HG03565 (cell line): Measurements from ENCODE around the gene PELI2.

Source experiments
- ATAC-seq: cut with Tn5 transposase; IDR thresholded peaks from one replicate; pipeline ENCODE4 v1.9.1; 2021; ENCODE audit warnings: mild to moderate bottlenecking, moderate library complexity; ENCODE audit not compliant: unreplicated experiment

PELI2 gene

DNA sequence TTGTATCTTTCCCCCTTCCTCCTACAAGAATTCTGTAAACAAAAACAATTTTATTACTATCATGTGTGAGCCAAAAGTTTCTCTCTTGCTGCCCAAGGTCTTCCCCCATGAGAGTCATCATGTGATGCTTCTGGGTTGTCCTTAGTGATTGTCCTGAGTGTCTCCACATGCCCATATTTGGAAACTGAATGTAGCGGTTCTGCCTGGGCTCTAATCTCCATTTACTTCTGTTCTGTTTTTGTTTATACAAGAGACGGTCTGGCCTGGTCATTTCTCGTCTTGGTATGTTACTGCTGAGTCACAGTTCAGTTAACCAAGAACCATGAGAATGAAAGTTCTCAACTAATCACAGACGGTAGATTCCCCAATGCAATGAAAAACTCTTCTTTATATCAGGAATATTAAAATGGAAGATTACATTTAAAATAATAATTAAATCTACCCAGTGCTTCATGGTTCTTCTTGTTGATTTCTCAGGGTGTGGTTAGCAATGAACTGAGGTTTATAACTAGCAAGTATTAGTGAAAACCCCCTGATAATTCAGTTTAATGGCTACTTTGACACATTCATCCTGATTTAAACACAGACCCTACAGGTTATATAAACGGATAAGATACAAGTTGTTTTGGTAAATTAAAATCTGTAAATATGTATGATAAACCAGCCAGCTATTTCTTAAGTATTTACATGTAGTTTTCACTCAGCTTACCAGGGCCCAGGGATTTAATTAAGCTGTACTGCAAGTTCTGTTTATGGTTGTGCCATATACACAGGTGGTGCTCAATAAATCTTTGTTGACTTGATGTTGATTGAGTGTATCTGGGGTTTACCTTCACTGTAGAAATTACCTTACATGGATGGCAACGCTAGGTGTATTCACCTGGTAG is 81.1 kb downstream of the PELI2 start:
- ATAC-seq, result peak; percentile 52

DNA sequence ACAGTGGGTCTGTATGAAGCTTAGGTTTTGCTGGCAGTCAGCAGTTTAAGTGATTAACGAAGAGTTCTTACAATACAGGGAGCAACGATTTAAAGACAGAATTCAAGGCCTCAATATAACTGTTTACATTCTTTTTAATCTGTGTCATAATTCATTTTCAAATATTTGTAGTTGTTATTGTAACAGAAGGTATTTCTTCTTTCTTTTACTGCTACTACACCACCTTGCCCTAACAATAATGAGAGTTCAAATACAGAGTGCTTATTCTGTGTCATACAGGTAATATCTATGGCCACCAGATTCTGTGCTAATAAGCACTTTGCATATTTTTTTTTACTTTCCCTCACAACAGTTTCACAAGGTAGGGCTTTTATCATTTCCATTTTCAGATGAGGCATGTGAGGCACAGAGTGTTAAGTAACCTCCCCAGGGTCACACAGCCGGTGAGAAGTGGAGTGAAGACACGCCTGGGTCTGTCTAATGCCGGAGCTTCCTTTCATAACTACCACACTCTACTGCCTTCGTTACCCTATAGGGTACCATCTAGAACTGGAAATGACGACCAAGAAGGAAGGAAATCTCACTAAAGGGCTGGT is 81.9 kb downstream of the PELI2 start:
- ATAC-seq, result peak; percentile 59

DNA sequence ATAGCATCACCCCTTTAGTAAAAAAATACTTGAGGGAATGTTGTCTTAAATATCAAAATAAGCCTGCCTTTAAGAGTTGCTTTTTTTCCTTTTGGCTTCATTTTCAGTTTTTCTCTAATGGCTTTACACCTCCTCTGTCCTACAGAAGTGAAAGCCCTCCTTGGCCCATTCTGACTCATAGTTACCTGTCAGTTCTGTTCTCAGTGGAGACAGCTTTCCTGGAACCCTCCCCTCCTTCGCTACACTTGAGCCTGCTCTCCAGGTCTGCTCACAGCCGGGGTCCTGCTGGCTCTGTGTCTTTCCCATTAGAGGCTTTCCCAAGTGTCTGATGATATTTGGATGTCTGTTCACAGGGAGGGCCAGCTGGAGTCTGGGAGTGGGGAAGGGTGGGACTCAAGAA is 84.0 kb downstream of the PELI2 start:
- ATAC-seq, result peak; percentile 33

DNA sequence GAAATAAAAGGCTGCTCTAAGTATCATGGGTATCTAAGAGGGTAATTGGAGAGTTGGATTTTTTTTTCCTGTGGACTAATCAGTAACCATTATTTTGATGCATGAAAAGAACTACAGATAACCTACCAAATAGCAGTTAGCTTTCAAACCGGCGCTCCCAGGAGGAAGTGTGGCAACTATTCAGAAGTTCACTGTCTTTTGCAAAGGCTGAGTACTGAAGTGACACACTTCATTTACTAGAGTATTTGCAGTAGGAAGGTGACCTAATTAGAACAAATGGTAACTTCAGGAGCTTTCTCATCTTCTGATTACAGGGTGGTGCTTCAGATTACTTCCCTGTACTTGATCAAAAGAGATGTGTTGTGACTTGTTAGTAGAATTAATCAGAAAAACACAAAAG is 87.7 kb downstream of the PELI2 start:
- ATAC-seq, result no peak

DNA sequence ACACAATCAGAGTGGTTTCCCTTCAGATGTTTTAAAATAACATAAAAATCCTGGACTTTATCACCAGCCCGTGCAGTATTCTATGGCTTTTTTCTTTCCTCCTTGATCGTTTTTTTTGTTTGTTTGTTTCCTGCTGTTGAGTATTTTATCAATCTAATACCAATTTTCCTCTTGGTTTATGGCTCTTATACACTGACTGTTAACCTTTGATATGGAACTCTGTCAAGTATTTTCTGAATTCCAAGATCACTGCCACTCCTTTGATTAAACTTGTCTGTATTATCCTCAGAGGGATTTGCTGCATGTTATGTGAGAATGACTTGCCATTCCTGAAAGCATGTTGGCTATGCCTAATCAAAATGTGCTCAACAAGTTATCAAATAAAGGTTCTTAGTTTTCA is 88.4 kb downstream of the PELI2 start:
- no peak for ATAC-seq

DNA sequence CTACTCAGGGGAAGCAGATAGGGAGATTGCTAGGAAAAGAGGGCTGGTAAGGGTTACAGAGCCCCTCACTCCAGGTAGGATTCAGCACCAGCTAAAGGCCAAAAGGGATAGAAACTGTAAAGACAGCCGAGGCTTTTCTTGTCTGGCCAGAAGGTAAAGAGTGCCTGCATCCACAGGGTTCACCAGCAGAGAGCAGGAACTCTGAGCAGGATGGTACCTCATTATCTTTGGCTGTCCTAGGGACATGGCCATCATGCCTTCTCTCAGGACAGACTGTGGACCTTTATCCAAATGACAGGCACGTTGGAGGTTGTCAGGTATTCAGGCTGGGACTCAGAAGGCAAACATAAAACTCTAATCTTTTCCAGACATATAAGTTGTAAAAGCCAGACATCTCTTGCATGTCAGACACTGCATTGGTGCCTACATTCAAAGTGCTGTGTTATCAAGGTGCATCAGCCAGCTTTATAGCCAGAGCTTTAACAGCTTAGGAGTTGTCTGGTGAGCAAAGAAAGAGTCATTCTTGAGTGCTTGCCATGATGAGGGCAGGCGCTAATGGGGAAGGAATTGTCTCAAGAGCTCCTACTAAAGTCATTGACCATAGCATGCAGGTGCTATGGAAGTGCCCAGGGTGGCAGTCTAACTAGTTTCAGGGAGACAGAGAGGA is 89.5 kb downstream of the PELI2 start:
- no peak for ATAC-seq

DNA sequence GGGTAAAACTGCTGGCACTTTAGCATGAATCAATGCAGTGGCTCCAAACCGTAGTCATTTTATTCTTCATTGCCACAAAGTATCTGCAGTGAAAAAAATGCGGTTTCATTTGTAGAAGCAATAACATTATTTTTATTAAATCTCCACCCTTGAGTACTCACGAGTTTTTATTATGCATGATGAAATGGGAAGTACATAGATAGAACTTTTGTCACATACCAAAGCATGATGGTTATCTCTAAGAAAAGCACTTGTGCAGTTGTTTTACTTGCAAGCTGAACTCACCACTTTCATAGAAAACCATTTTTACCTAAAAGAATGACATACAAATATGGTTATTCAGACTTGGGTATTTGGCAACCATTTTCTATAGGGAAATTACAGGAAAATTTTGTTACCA is 90.3 kb downstream of the PELI2 start:
- ATAC-seq, result no peak

DNA sequence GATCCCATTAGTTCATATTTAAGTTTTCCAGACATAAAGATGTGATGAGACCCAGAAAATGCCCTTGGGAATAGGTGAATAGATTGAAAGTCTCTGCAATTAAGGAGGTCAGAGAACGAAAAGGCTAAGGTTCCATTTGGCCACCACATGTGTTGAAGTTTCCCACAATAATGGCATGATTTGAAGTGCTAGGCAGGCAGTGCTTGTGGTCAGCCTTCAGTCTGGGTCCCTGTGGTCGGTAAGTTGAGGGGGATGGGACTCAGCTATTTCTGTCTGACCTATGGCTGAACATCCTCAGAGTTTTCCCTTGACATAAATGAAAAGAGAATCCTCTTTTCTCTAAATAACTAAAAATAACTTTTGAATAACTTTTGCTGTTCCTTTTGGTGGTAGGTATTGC is 92.4 kb downstream of the PELI2 start:
- ATAC-seq, result no peak

DNA sequence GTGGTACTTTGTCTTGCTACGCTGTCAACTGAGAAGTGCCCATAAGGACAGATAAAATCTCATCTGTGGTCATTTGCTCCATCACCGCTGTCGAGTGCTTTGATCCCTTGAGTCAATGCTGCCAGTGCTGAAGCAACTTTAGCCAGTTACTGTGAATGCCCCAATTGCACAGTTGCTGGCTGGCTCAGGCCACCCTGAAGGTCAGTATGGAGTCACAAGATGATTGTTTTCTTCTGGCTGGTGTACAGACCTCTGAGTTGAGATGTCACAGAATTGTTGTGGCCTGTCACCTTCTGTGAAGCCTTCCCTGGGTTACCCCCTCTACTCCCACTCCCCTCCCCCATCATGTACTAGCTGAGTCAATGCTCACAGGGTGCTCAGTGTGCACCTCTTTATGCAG is 92.9 kb downstream of the PELI2 start:
- no peak for ATAC-seq

DNA sequence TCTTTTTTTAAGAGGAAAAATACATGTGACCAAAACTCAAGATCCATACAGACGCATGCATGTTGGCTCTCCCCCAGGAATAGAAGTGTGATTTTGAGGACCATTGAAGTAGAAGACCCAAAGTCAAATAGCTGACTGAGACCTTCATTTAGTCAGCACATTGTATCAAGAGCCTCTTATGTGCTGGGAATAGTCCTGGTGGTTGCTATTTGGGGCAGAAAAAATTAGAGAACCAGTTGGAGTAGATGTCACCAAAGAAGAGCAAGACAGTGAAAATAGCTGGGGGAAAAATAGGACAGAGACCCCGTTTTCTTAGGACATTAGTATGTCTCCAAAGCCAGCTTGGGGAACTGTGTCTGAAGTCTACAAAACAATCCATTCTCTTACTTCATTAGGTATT is 93.6 kb downstream of the PELI2 start:
- no peak for ATAC-seq

DNA sequence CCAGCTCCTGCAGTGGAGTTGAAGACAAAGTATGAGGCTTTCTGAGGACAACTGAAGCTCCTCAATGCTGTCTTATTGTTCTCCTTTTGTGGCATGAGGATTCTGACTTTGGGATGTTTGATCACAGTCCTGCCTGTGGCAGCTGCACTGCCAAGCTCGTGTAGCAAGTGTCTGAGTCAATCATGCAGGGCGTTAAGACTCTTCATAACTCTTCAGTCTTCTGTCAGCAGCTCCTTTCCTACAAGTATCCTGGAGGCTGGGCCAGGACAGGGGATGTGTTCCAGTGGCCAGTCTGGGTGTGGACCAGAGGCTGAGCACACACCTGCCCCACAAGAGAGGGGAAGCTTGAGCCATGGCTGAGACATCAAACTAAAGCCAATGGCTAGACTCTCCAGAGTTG is 94.3 kb downstream of the PELI2 start:
- ATAC-seq, result no peak

DNA sequence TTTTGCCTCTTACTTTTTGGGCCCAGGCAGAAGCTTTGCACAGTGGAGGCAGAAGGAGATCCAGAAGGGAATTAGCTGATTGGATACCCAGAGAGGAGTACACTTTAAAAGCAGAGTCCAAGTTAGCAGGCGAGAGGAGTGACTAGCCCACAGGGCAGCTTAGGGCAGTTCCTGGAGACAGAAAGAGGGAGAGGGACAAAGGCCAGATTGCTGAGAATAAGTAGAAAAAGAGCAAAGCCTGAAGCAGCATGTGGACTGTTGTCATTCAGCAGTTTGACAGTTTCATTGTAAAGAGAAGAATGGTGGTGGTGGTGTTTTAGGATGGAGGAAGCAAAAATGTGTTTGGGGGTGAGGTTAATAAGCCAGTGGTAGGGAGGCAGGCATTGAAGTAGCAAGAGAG is 95.1 kb downstream of the PELI2 start:
- ATAC-seq, result no peak

DNA sequence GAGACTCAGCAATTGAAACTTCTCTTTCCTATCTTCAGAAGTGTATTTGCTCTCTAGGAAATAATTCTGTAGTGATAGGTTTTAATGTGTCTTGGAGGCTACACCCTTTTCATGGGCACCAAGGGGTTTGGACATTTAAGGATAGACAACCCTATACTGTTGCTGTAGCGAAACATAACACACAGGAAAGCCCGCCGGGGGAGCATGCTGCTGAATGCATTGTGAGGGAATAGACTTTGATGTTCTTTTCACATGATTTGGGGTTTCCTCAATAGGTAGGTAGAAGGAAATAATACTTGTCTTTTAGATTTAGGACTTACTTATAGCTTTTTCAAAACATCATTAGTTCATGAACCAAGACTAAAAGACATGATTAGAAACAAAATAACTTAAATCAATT is 97.0 kb downstream of the PELI2 start:
- ATAC-seq, result no peak

DNA sequence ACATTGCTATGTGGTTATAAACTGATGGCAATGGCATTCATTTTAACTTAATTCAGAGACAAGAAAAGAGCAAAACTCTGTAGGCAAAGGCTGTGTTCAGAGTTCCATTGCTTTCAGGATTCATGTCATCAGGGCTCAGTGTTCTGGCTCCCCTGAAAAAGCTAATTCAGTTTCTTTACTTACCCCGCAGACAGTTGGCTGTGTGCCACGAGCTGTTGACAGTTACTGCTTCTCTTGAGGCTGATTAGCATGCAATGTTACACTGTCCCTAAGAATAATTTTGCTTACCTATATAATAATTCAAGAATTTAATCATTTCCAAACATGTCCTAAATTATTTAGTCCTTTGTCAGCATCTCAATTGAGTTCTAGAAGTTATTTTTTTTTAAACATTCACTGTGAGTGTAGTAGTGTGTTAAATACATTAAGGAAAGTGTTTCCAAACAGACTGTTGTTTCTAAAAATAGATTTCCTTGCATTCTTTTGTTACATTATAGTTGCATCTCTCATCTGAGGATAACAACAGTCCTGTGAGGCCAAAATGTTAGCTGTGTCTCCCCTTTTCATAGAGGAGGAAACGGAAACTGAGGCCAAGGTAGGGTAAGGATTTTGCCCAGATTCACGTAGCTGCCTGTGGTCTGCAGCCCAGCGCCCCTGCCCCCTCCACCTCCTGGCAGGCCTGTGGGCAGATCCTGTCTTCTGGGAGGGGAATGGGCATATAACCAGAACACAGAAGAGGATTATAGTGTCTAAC is 98.6 kb downstream of the PELI2 start:
- no peak for ATAC-seq

DNA sequence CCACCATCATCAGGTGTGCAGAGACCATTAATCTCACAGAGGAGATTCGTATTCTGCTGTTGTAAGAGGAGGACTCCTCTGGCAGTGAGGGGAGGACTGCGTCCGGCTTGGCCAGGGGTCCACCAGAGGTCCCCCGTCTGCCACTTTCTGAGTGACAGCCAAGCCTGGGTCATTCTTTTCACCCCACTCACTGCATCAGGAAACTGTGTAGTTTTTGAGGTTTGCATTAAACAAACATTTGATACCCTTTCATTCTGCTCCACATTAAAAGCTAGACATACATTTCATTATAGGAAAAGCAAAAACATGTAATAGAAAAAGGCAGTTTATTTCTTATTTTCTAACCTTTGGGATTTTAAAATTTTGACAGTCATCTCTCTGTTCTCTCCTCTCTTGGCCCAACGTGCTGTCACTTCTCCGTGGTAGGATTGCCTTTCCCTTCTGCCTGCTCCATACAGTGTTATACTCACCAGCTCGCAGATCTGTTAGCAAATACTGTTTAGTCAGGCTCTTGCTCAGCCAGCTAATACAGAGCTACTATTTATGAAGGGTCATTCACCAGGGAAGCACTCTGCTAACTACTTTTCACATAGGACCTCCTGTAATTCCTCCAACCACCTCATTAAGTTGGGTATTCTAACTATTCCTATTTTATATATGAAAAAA is 99.3 kb downstream of the PELI2 start:
- no peak for ATAC-seq

DNA sequence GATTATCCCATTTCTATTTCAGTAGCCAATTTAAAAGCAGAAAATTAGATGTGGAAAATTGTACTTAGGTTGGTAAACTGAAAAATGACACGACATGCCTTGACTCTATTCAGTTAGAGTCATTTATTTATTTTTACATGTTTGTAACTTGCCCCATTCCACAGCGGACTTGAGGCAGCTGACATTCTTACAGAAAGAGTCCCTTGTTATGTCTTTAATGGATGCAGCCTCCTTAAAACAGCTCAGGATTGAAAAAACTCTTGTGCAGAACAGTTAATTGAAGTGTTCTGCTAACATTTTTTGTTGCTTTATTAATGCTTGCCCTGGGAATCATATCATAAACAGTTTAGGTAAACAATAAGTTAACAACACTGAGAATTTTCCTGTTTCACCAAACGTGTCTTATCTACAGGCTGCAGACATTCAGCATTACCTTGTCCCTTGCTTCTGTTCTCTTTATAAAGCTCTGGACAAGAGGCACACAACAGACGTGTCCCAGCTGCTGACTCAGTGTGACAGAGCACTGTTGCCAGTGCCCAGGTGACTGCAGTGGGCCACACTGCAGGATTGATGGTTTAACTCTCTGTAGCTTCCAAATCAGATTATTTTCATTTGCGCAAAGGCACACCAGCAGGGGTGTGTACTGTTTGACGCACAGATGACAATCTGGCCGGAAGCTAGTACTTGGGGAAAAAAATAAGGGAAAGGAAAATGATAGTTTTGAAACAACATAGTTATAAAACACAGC is 101.6 kb downstream of the PELI2 start:
- ATAC-seq, result no peak

DNA sequence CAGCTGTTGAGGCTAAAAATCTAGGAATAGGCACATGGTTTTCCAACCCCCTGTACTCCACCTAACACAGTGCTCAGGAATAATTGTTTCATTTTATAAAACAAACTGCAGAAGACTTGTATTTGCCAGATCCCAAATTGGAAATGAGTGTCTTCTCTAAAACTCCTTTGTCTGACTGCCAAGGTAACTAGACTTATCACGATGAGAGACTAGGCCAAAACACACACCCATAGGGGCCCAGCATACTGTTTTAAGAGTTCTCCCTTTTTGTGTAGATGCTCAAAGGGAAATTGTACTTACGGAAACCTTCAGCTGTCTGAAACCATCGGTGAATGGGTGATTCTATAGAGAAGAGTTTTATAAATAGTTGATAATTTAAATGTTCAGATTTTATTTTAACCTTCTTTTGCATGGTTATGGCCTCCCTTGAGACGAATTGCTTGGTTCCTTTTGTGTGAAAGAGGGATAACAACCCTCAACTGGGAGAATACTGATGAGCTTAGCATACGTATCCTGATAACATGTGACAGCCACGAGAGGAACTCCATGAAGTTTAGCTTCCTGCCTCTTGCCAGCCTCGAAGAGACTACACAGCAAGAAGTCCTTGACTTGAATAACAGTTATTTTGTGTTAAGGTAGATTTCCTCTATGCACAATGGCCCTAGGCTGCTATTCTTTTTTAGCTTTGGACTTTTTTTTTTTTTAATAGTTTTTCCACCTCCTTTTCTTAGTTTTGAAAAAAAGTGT is 103.3 kb downstream of the PELI2 start:
- ATAC-seq, result no peak

DNA sequence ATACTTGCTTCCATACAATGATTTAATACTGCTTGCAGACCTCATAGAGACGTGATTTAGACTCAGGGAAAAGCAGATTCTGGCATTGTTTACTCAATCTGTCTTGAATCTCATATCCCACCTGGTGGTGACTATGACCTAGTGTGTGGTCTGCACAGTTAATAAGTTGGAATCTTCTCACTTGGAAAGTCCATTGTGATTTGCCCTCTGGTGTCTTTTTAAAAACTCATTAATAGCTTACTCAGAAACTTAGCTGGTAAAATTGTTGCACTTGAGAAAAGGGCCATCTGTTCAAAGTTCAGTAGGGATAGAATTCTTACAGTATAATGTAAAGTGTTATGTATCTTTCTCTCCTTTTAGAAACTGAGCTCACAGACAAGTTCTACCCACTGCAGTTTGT is 106.0 kb downstream of the PELI2 start:
- no peak for ATAC-seq
